ENCODE results near the gene NUPR1. TPM values are rescaled to one million over a fixed set of nuclear protein-coding genes. Genes with fewer than 3 reads are reported as not detected.

NUPR1 gene
- polyA plus RNA-seq, 2 of the 4 experiments (the other 2 are of a cell fraction), result 29.3 to 47.8 TPM

DNA sequence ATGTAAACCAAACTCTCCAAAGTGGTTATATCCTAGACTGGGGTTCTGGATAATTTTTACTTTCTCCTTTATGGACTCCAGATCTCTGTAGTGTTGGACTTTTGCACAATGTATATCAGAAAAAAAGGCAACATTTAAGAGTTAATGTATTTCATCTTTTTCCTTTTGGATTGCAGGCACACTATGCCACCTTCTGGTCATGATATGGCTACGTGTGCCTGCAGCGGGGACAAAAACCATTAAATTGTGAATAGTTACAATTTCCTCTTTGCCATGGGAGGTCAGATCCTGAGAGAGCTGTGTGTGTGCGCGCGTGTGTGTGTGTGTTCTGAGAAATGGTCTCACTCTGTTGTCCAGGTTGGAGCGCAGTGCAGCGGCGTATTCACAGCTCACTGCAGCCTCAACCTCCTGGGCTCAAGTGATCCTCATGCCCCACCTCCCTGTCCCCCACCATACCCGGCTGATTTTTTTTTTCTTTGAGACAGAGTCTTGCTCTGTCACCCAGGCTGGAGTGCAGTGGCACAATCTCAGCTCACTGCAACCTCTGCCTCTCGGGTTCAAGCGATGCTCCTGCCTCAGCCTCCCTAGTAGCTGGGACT, 10.6 kb upstream of the NUPR1 start:
- CTCF ChIA-PET, result interaction anchor here (0.7 to 2.8 kb wide), 19 partner anchors 9 to 274 kb away, joined by 3 to 11 read pairs (median 5); partner anchors contain the start of gene NUPR1
- H3K9me3 ChIP-seq, result no peaks in the 10 kb centered on the region
- 27% methylated on average over 11 of the region's 11 CpGs for WGBS (ENCODE audit: missing lambda C conversion rate)
- DNase-seq (ENCODE audit: low read depth in 1 of 2, low spot score in 1 of 2) (peak; percentile 45 to 62), FAIRE-seq (no peak), ATAC-seq (peak; percentile 51 to 55; a peak in 3 of 6 replicates)
- H3K4me2 ChIP-seq, result peak overlapping the region; percentile 45; the same call in 2 of the 3 replicates
- TF ChIP-seq, protein P1, sequence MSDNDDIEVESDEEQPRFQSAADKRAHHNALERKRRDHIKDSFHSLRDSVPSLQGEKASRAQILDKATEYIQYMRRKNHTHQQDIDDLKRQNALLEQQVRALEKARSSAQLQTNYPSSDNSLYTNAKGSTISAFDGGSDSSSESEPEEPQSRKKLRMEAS (IDR thresholded peaks at IDR 0.05), result no peak
- TF ChIP-seq, protein P2, sequence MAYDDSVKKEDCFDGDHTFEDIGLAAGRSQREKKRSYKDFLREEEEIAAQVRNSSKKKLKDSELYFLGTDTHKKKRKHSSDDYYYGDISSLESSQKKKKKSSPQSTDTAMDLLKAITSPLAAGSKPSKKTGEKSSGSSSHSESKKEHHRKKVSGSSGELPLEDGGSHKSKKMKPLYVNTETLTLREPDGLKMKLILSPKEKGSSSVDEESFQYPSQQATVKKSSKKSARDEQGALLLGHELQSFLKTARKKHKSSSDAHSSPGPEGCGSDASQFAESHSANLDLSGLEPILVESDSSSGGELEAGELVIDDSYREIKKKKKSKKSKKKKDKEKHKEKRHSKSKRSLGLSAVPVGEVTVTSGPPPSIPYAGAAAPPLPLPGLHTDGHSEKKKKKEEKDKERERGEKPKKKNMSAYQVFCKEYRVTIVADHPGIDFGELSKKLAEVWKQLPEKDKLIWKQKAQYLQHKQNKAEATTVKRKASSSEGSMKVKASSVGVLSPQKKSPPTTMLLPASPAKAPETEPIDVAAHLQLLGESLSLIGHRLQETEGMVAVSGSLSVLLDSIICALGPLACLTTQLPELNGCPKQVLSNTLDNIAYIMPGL (CRISPR knock-in tag; IDR thresholded peaks at IDR 0.05; ENCODE audit: borderline replicate concordance), result no peak
- no peak for TF ChIP-seq RNF2 (IDR thresholded peaks at IDR 0.05; ENCODE audit: borderline replicate concordance, low read depth)
- TF ChIP-seq, protein P3, sequence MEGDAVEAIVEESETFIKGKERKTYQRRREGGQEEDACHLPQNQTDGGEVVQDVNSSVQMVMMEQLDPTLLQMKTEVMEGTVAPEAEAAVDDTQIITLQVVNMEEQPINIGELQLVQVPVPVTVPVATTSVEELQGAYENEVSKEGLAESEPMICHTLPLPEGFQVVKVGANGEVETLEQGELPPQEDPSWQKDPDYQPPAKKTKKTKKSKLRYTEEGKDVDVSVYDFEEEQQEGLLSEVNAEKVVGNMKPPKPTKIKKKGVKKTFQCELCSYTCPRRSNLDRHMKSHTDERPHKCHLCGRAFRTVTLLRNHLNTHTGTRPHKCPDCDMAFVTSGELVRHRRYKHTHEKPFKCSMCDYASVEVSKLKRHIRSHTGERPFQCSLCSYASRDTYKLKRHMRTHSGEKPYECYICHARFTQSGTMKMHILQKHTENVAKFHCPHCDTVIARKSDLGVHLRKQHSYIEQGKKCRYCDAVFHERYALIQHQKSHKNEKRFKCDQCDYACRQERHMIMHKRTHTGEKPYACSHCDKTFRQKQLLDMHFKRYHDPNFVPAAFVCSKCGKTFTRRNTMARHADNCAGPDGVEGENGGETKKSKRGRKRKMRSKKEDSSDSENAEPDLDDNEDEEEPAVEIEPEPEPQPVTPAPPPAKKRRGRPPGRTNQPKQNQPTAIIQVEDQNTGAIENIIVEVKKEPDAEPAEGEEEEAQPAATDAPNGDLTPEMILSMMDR (IDR thresholded peaks at IDR 0.05), result peak; percentile 79
- TF ChIP-seq CBX2 (IDR thresholded peaks at IDR 0.05; ENCODE audit: borderline replicate concordance, low read depth), result no peak
- no peak for TF ChIP-seq EHMT2 (IDR thresholded peaks at IDR 0.05; ENCODE audit: low read depth)
- TF ChIP-seq MAFK (IDR thresholded peaks at IDR 0.05; ENCODE audit: partially characterized antibody), result no peak
- no peak for TF ChIP-seq GATA3 (IDR thresholded peaks at IDR 0.05; ENCODE audit: borderline replicate concordance)
- TF ChIP-seq, protein P4, sequence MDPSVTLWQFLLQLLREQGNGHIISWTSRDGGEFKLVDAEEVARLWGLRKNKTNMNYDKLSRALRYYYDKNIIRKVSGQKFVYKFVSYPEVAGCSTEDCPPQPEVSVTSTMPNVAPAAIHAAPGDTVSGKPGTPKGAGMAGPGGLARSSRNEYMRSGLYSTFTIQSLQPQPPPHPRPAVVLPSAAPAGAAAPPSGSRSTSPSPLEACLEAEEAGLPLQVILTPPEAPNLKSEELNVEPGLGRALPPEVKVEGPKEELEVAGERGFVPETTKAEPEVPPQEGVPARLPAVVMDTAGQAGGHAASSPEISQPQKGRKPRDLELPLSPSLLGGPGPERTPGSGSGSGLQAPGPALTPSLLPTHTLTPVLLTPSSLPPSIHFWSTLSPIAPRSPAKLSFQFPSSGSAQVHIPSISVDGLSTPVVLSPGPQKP (IDR thresholded peaks at IDR 0.05; ENCODE audit: low read depth, low read length), result no peak
- TF ChIP-seq JUN (IDR thresholded peaks at IDR 0.05), result no peak
- no peak for TF ChIP-seq EP300 (IDR thresholded peaks at IDR 0.05)
- no peak for TF ChIP-seq FOSB (CRISPR knock-in tag; IDR thresholded peaks at IDR 0.05)
- TF ChIP-seq POLR2A (IDR thresholded peaks at IDR 0.05; ENCODE audit: low read length), result no peak
- TF ChIP-seq RAD21 (conservative IDR thresholded peaks at IDR 0.05 in 1 of 2, IDR thresholded peaks at IDR 0.05 in 1 of 2), result peak; percentile 86 to 94
- no peak for TF ChIP-seq CBX8 (IDR thresholded peaks at IDR 0.05)
- no peak for TF ChIP-seq MAZ (IDR thresholded peaks at IDR 0.05; ENCODE audit: borderline replicate concordance, low read depth, low read length)
- TF ChIP-seq HDAC2 (IDR thresholded peaks at IDR 0.05), result no peak
- no peak for TF ChIP-seq HOXB13 (CRISPR knock-in tag; IDR thresholded peaks at IDR 0.05; ENCODE audit: low read depth)
- no peak for TF ChIP-seq KDM1A (IDR thresholded peaks at IDR 0.05; ENCODE audit: low read depth)
- no peak for TF ChIP-seq ZSCAN20 (CRISPR knock-in tag; IDR thresholded peaks at IDR 0.05)
- TF ChIP-seq SMC3 (IDR thresholded peaks at IDR 0.05), result peak; percentile 82
- TF ChIP-seq, protein P5, sequence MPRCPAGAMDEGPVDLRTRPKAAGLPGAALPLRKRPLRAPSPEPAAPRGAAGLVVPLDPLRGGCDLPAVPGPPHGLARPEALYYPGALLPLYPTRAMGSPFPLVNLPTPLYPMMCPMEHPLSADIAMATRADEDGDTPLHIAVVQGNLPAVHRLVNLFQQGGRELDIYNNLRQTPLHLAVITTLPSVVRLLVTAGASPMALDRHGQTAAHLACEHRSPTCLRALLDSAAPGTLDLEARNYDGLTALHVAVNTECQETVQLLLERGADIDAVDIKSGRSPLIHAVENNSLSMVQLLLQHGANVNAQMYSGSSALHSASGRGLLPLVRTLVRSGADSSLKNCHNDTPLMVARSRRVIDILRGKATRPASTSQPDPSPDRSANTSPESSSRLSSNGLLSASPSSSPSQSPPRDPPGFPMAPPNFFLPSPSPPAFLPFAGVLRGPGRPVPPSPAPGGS (IDR thresholded peaks at IDR 0.05), result no peak
- no peak for TF ChIP-seq NR3C1 (IDR thresholded peaks at IDR 0.05)
- TF ChIP-seq CEBPB (IDR thresholded peaks at IDR 0.05), result no peak
- POLR2A ChIA-PET, result no interaction called here
- no peak overlapping the region for H3K4me3 ChIP-seq
- H3K4me1 ChIP-seq, result 0 out of 3 replicates have a peak, but pooled peaks cover 4% of the 10 kb centered on the region
- 0 out of 6 replicates have a peak overlapping the region, but pooled peaks of 1 of the 2 experiments have one; percentile 11 for H3K27ac ChIP-seq

All from A549 (cell line).